ENCODE data around the gene ARHGAP45. TPM values are rescaled to one million over a fixed set of nuclear protein-coding genes. Genes with fewer than 3 reads are reported as not detected.

The ARHGAP45 gene
- total RNA-seq, 1 donor from 2014 or later, result 23.0 TPM

DNA sequence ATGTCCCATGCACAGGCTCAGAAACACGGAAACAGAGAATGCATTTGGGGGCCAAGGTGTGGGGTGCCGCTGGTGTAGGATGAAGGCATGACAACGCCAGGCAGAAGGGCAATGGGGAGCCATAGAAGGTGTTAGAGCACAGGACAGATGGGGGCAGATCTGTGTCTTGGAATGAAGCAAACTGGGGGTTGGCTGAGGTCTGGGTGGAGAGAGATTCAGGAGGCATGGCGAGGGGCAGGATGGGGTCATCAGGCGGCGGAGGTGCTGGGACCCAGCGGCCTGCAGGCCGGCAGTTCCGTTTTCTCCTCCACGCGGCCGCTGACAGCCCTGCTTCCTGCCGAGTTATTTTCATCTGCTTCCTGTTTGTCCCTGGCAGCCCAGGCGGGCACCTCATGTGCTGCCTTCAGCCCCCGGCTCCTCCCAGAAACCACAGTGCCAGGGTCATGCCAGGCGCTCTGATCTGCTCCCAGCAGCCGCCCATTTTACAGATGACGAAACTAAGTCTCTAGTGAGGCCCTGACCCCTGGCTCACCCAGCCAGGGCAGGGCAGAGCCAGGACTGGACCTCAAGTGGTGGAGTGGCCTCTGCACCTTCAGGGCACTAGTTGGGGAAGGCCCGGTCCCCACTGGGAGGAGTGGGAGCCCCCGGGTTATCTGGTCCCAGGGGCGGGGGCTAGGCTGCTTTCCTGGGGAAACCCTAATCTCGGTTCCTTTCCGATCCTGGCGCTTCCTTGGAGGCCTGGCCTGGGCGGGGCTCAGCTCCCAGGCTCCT is 2.2 kb downstream of the ARHGAP45 start:
- DNase-seq (ENCODE audit: extremely low read depth, low read depth, low spot score), result no peak

DNA sequence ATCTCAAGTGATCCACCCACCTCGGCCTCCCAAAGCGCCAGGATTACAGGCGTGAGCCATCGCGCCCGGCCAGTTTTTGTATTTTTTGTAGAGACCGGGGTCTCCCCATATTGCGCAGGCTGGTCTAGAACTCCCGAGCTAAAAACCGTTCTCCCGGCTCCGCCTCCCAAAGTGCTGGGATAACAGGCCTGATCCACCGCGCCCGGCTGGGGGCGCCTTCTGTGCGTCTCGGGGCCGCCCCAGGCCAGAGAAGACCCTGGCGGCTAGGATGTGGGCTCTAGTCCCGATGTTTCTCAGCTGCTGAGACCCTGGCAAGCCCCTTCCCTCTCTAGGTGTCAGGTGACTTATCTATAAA is 3.6 kb downstream of the ARHGAP45 start:
- no peak for DNase-seq (ENCODE audit: extremely low read depth, low read depth, low spot score)

DNA sequence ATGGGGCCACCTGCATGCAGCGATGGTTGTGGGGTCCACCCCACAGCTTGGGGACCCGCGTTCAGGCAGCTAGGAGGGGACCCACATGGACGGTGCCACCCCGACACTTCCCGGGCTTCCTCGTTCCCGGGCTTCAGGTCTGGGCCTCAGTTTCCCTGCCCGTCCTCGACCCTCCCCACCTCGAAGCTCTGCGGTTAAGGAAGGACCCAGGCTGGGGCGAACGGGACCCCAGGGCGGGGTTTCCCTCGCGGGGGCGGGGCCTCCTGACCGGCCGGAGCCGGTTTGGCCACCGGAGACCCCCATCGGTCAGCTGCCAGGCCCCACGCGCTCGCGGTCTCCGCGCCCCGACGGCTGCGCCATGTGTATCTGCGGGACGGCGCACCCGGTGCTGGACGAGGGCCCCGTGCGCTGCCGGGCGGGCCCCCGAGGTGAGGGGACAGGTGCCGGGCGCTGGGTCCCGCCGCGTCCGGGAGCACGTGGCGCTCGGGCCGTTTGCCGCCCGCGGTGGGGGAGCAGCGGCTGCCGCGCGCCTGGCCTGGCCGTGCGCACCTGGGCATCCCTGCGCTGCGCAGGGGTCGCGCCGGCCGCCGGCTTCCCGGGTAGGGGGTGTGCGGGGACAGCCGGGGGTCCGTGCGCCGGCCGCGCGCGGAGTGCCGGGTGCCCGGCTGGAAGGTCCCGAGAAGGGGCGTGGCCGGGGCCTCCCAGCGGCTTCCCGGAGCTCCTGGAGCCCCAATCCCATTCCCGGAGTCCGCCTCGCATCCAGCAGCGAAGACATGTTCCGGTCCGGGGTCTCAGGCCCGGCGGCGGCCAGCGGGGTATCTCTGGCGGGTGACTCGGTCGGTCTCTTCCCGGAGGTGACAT is 4.2 kb downstream of the ARHGAP45 start:
- DNase-seq (ENCODE audit: extremely low read depth, low read depth, low spot score), result no peak

GRCh38 chr19:1072371-1073015 is 5.5 kb downstream of the ARHGAP45 start:
- DNase-seq (ENCODE audit: extremely low read depth, low read depth, low spot score), result no peak

DNA sequence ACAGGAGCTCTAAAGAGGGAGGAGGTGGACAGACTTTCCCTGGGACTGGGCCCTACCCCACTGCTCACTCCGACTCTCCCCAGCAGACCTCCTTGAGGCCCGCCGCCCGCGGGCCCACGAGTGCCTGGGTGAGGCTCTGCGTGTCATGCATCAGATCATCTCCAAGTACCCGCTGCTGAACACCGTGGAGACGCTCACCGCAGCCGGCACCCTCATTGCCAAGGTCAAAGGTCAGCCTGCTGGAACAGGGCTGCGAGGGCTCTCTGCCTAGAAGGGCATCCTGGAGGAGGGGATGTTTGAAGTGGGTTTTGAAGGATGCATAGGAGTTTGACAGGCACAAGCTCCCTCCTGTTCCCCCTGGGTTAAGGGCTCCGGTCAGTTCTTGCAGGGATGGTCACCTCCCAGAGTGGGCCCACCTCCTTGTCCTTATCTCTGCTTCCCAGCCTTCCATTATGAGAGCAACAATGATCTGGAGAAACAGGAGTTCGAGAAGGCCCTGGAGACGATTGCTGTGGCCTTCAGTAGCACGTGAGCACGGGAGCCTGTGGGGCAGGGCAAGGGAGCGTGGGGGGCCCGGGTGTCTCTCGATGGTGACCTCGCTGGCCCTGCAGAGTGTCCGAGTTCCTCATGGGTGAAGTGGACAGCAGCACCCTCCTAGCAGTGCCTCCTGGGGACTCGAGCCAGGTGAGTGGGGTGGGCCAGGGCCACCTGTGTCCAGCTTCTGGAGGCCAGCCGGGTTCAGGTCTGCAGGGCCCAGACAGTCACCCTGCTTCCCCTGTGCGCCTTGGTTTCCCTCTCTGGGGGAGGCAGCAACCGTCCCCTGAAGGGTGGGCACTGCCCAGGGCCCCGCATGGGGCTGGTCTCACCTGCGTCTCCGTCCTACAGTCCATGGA is 6.3 kb downstream of the ARHGAP45 start:
- DNase-seq (ENCODE audit: extremely low read depth, low read depth, low spot score), result no peak

GRCh38 chr19:1073956-1074517 is 7.1 kb downstream of the ARHGAP45 start:
- no peak for DNase-seq (ENCODE audit: extremely low read depth, low read depth, low spot score)

DNA sequence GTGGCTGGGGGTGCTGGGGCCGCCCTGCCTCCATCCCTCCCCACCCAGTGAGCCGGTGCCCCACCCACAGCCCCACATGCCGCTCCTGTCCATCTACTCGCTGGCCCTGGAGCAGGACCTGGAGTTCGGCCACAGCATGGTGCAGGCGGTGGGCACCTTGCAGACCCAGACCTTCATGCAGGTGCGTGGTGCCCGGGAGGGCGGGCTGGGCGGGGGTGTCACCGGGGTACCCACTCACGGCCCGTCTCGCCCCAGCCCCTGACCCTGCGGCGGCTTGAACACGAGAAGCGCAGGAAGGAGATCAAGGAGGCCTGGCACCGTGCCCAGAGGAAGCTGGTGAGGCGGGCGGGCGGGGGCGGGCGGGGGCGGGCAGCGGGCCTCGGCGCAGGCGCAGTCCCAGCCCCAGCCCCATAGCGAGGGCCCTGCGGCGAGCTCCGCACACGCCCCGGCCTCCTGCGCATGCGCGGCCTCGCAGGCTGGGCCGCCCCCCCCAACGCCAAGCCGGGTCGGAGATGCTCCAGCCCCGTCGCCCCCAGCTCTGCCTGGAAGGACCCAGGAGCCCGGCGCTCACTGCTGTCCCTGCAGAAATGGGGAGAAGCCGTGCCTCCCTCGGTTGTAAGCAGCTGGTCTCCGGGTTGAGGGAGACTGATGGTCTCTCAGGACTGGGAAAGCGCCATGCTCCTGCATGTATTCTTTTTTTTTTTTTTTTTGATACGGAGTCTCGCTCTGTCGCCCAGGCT is 7.7 kb downstream of the ARHGAP45 start:
- DNase-seq (ENCODE audit: extremely low read depth, low read depth, low spot score), result no peak

DNA sequence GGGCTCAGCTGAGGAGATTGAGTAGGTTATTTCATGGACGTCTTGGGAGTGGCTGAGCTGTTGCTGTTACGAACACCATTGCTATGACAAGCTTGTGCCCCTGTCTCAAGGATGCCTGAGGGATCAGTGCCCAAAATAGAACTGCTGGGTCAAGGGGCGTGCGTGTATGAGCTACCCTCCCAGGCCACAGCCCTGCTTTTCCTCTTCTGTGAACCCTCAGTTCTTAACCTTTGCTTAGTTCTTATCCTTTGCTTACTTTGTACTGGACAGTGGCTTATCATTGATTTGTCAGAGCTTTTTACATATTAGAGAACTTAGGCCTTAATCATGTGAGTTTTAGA is 9.0 kb downstream of the ARHGAP45 start:
- no peak for DNase-seq (ENCODE audit: extremely low read depth, low read depth, low spot score)

DNA sequence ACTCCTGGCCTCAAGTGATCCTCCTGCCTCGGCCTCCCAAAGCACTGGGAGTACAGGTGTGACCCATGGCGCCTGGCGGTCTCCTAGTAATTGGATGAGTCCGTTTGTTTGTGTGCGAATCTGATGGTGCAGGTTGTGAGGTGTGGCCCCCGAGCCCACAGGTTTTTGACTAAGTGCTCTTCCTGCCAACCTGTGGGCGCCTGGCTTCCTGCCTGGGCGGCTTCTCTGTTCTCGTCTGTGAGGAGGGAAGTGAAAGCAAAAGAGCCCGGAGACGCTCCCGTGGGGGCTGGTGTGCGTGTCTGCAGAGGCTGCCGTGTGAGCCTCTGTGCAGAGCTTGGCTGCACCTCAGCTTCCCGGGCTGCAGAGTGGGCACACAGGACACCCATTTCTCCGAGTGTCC is 10.0 kb downstream of the ARHGAP45 start:
- no peak for DNase-seq (ENCODE audit: extremely low read depth, low read depth, low spot score)

DNA sequence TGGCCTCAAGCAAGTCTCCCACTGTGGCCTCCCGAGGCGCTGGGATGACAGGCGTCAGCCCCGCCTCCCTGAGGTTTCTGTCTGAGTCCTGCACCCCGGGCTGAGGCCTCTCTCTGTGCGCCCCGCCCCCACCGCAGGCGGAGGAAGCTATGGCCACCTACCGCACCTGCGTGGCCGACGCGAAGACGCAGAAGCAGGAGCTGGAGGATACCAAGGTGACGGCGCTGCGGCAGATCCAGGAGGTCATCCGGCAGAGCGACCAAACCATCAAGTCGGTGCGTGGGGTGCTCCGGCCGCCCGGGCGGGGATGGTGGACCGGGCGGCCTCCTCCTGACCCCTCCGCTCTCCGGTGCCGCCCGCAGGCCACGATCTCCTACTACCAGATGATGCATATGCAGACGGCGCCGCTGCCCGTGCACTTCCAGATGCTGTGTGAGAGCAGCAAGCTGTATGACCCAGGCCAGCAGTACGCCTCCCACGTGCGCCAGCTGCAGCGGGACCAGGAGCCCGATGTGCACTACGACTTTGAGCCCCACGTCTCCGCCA is 12.7 kb downstream of the ARHGAP45 start:
- DNase-seq (ENCODE audit: extremely low read depth, low read depth, low spot score), result no peak

GRCh38 chr19:1080360-1081161 is 13.6 kb downstream of the ARHGAP45 start:
- no peak for DNase-seq (ENCODE audit: extremely low read depth, low read depth, low spot score)

- DNase-seq (ENCODE audit: extremely low read depth, low read depth, low spot score), result no peak
These were observed 14.6 kb downstream of the ARHGAP45 start for GRCh38 chr19:1081301-1082164.

DNA sequence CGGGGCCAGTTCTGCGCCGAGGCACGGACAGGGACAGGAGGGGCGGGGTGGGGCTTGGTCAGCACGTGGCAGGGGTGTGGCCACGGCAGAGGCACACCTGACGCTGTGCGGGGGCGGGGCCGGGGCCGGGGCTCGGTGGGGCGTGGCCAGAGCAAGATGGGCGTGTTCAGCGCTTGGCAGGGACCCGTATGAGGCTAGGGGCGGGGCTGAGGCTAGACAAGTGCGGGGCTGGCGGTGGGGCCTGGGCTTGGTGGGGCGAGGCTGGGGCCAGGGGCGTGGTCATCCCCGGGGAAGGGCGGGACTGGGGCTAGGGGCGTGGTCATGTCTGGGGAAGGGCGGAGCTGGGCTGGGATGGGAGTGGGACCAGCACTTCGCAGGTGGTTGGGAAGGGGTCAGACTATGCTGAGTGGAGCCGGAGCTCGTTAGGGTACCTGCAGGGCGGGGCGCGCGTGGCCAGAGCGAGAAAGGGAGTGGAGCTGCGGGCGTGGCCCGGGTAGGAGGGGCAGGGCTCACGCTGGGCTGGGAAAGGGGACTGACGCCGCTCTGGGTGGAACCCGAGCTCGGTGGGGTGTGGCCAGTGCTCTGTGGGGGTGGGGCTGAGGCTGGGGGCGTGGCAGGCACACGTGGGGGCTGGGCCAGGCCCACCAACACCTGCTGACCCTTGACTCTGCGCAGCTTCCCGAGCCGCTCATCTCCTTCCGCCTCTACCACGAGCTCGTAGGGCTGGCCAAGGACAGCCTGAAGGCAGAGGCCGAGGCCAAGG is 15.4 kb downstream of the ARHGAP45 start:
- no peak for DNase-seq (ENCODE audit: extremely low read depth, low read depth, low spot score)

DNA sequence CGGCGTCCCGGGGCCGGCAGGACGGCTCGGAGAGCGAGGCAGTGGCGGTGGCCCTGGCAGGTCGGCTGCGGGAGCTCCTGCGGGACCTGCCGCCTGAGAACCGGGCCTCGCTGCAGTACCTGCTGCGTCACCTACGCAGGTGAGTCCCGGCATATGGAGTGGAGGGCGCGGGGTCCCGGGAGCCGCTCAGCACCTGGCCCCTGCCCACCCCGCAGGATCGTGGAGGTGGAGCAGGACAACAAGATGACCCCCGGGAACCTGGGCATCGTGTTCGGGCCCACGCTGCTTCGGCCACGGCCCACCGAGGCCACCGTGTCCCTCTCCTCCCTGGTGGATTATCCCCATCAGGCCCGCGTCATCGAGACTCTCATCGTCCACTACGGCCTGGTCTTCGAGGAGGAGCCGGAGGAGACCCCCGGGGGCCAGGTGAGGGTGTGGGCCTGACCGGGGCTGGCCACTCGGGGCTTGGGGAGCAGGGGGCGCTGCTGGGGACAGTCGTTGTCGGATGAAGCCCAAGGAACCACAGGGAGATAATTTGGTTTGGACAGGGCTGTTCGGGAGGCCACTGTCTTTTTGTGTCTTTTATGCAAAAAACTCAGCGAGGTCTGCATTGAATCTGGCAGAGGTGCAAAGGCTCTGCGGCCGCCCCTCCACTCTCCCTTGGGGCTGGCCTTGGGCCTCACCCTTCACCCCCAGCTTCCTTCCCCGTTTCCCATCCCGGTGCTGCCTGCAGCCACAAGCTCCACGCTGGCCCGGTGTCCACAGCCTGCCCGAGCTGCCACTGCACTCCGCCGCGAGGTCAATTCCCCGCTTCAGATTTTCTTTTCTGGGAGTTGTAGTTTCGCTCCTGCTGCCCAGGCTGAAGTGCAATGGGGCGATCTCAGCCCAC is 16.2 kb downstream of the ARHGAP45 start:
- DNase-seq (ENCODE audit: extremely low read depth, low read depth, low spot score), result no peak

- DNase-seq (ENCODE audit: extremely low read depth, low read depth, low spot score), result no peak
These were observed 17.3 kb downstream of the ARHGAP45 start for GRCh38 chr19:1084024-1084868.

Data from glomerular endothelial cell (primary cell).